Endothelial cell of umbilical vein (primary cell): Measurements from ENCODE around the gene COL26A1. TPM values are rescaled to one million over a fixed set of nuclear protein-coding genes. Genes with fewer than 3 reads are reported as not detected.

Source experiments
- BruUV-seq: library from RNA; stranded (reverse); fragments of 400-500 nt; replicated peaks from 2 replicates; lab custom pipeline; 2021; lab: Mats Ljungman, UMichigan
- CTCF ChIA-PET: fragments of 300-600, 350-600 bp; sonication (Branson Sonifier 250); formaldehyde crosslinking; loops from one replicate; lab custom pipeline; 2021; ENCODE audit warnings: antibody characterized with exemption, inconsistent platforms; lab: Charles Lee
- POLR2A ChIA-PET: fragments of 300-600, 350-600 bp; sonication (Branson Sonifier 250); formaldehyde crosslinking; loops from one replicate; lab custom pipeline; 2021; ENCODE audit warnings: antibody characterized with exemption, inconsistent platforms; lab: Charles Lee
- DNase-seq: peaks from one replicate; pipeline ENCODE4 v3.0.0-alpha.2; 2011; ENCODE audit warnings: low read depth, low spot score
- FAIRE-seq: peaks from 2 replicates; lab custom pipeline; 2011; peaks lifted over from hg19 to GRCh38; lab: Jason Lieb, UNC
- H2AFZ ChIP-seq: 2 replicates; pipeline ENCODE4 v1.6.0; 2012; ENCODE audit warnings: low read depth, low read length, control low read depth, inconsistent platforms
- H3K27ac ChIP-seq: 2 replicates; pipeline ENCODE4 v1.5.1; 2011; ENCODE audit warnings: low read depth, mild to moderate bottlenecking, control low read depth, low read length, moderate library complexity; ENCODE audit not compliant: insufficient read depth
- H3K27me3 ChIP-seq, 2 experiments: 2 replicates each; pipeline versions ENCODE4 v1.6.0 to v1.6.1; 2011; ENCODE audit warnings: low read length in 2 of 2, mixed read lengths in 1 of 2; ENCODE audit not compliant: control insufficient read depth in 2 of 2, insufficient read depth in 2 of 2
- H3K36me3 ChIP-seq, 2 experiments: 2 replicates in 1 of 2; 3 replicates in 1 of 2; pipeline ENCODE4 v1.5.1; 2011; ENCODE audit warnings: low read length in 2 of 2, mild to moderate bottlenecking in 1 of 2, moderate library complexity in 1 of 2; ENCODE audit not compliant: control insufficient read depth in 2 of 2, insufficient read depth in 2 of 2; ENCODE audit errors: extremely low read depth in 1 of 2
- H3K4me1 ChIP-seq: 3 replicates; pipeline ENCODE4 v1.5.1; 2011; ENCODE audit warnings: mild to moderate bottlenecking, low read length; ENCODE audit not compliant: control insufficient read depth, insufficient read depth; ENCODE audit errors: extremely low read depth
- H3K4me2 ChIP-seq: 2 replicates; pipeline ENCODE4 v1.6.1; 2011; ENCODE audit warnings: low read length, control low read depth, mixed read lengths; ENCODE audit not compliant: insufficient read depth
- H3K4me3 ChIP-seq, 3 experiments: fragments of 200-600 bp in 1 of 3; sonication (generic), shearing (Covaris generic) in 1 of 3; replicated peaks in 1 of 3; 2 replicates each; pipeline ENCODE4 v1.5.1; 2011 to 2016; ENCODE audit warnings: control low read depth in 3 of 3, low read length in 3 of 3, mild to moderate bottlenecking in 2 of 3, inconsistent platforms in 1 of 3, low read depth in 1 of 3, moderate library complexity in 1 of 3; ENCODE audit not compliant: insufficient read depth in 1 of 3
- H3K79me2 ChIP-seq: 2 replicates; pipeline ENCODE4 v1.6.0; 2012; ENCODE audit warnings: low read length, inconsistent platforms; ENCODE audit not compliant: control insufficient read depth, insufficient read depth
- H3K9ac ChIP-seq: replicated peaks from 2 replicates; pipeline ENCODE3; 2011; ENCODE audit warnings: low read length, control low read depth; ENCODE audit not compliant: insufficient read depth; ENCODE audit errors: extremely low read depth
- H3K9me1 ChIP-seq: replicated peaks from 3 replicates; pipeline ENCODE4 v1.6.0; 2011; ENCODE audit warnings: mild to moderate bottlenecking, low read length; ENCODE audit not compliant: control insufficient read depth, insufficient read depth; ENCODE audit errors: extremely low read depth
- H3K9me3 ChIP-seq: replicated peaks from 2 replicates; pipeline ENCODE4 v1.5.1; 2012; ENCODE audit warnings: low read length, inconsistent platforms; ENCODE audit not compliant: control insufficient read depth, insufficient read depth
- H4K20me1 ChIP-seq: replicated peaks from 2 replicates; pipeline ENCODE3; 2011; ENCODE audit warnings: mild to moderate bottlenecking, low read length; ENCODE audit not compliant: control insufficient read depth, insufficient read depth; ENCODE audit errors: extremely low read depth
- CTCF ChIP-seq, 2 donors: IDR thresholded peaks; 1 replicate in 1 of 2; 2 replicates in 1 of 2; pipeline ENCODE4 v1.5.1; 2011; ENCODE audit warnings: low read length in 2 of 2, mild to moderate bottlenecking in 2 of 2, moderate library complexity in 2 of 2, control low read depth in 1 of 2, inconsistent platforms in 1 of 2, low read depth in 1 of 2; ENCODE audit not compliant: insufficient read depth in 1 of 2; ENCODE audit errors: extremely low read depth in 1 of 2
- EZH2 ChIP-seq: IDR thresholded peaks from 2 replicates; pipeline ENCODE4 v1.6.1; 2012; ENCODE audit warnings: borderline replicate concordance, low read depth, mild to moderate bottlenecking, moderate library complexity, low read length, inconsistent platforms; ENCODE audit not compliant: severe bottlenecking
- FOS ChIP-seq: IDR thresholded peaks from 2 replicates; pipeline ENCODE4 v1.6.1; 2011; ENCODE audit warnings: mild to moderate bottlenecking, low read length, moderate library complexity, borderline replicate concordance; ENCODE audit not compliant: insufficient read depth
- GATA2 ChIP-seq: IDR thresholded peaks from 2 replicates; pipeline ENCODE4 v1.7.0; 2011; ENCODE audit warnings: low read depth, mild to moderate bottlenecking, moderate library complexity, mixed read lengths, low read length; ENCODE audit not compliant: insufficient read length, insufficient read depth
- JUN ChIP-seq: IDR thresholded peaks from 2 replicates; pipeline ENCODE4 v1.6.1; 2011; ENCODE audit warnings: borderline replicate concordance, low read depth; ENCODE audit not compliant: insufficient read length, insufficient read depth
- MAX ChIP-seq: IDR thresholded peaks from 2 replicates; pipeline ENCODE4 v1.6.1; 2011; ENCODE audit not compliant: insufficient read depth, insufficient read length
- MYC ChIP-seq: IDR thresholded peaks from one replicate; pipeline ENCODE4 v1.6.1; 2011; ENCODE audit warnings: mild to moderate bottlenecking, low read depth, low read length
- POLR2A ChIP-seq: IDR thresholded peaks from 2 replicates; pipeline ENCODE4 v1.6.1; 2012; ENCODE audit warnings: low read depth, mild to moderate bottlenecking, control low read depth, low read length
- POLR2AphosphoS5 ChIP-seq: IDR thresholded peaks from 2 replicates; pipeline ENCODE4 v1.6.1; 2012; ENCODE audit warnings: low read depth, mild to moderate bottlenecking, control low read depth, low read length, moderate library complexity; ENCODE audit not compliant: insufficient read depth
- dilution Hi-C: fragments of 300-500 bp; cut with MboI; formaldehyde crosslinking; loops from one replicate; pipeline ENCODE4 v1.15.0; 2019; ENCODE audit warnings: low sequenced_read_pairs; ENCODE audit not compliant: extremely low pct_ligation_motif_present
- intact Hi-C: fragments of 100-400 bp; cut with micrococcal nuclease; formaldehyde crosslinking; loops from one replicate; pipeline ENCODE4 v1.10.0; 2022
- polyA plus RNA-seq, 4 experiments: library from polyadenylated mRNA; depleted of rRNA in 3 of 4; stranded (reverse) in 3 of 4; unstranded in 1 of 4; fragments of >200 nt; gene quantifications; 2 replicates each; pipeline versions ENCODE4 v1.2.1 to v1.2.3, GENCODE V29; 2011 to 2012; ENCODE audit warnings: missing spikeins in 1 of 4
- total RNA-seq: library from RNA; stranded (reverse); gene quantifications from 2 replicates; pipeline ENCODE4 v1.2.3, GENCODE V29; 2021

The COL26A1 gene
- total and polyA plus RNA-seq, 2 donors (not counting 3 experiments of a cell fraction or from before 2014, with no cell fraction given): not detected

- POLR2A ChIA-PET: no interaction called here
- intact Hi-C loops (loop anchor here (10.0 kb wide), 1 partner anchor 268 kb away; the partner anchor contains the start of gene CUX1), dilution Hi-C loops (no loop called here)
- Histone ChIP-seq H4K20me1 (no peaks in the 10 kb centered on the region), H3K4me3 (no peak overlapping the region), H3K9me3 (no peaks in the 10 kb centered on the region), H3K27me3 (no peaks in the 10 kb centered on the region), H3K27ac (no peak overlapping the region), H3K9me1 (no peaks in the 10 kb centered on the region), H3K79me2 (no peaks in the 10 kb centered on the region), H3K4me1 (no peaks in the 10 kb centered on the region), H2AFZ (no peak overlapping the region), H3K4me2 (no peak overlapping the region), H3K36me3 (no peaks in the 10 kb centered on the region), H3K9ac (no peak overlapping the region)
- CTCF ChIA-PET: no interaction called here
- no TSS peak for BruUV-seq
- no peak for FAIRE-seq
- DNase-seq: no peak
- TF ChIP-seq POLR2AphosphoS5 (no peak), CTCF (IDR thresholded peaks at IDR 0.05; ENCODE audit: extremely low read depth in 1 of 2, insufficient read depth in 1 of 2, low read depth in 1 of 2, low read length in 2 of 2) (no peak), FOS (no peak), MAX (no peak), EZH2 (no peak), GATA2 (no peak), JUN (no peak), MYC (no peak), POLR2A (no peak)
Measured at GRCh38 chr7:101547022-101547915, 184.6 kb downstream of the COL26A1 start.
